ENCODE measurements around the gene FTH1. TPM values are rescaled to one million over a fixed set of nuclear protein-coding genes. Genes with fewer than 3 reads are reported as not detected.

The FTH1 gene
- total and polyA plus RNA-seq, 8 donors, result 1,788 to 5,494 (median 2,077) TPM

- intact Hi-C loops (cut with DNase I), result no loop called here
- DNase-seq (peak in 1 of 4 donors; percentile 67), ATAC-seq (no peak)
- Histone ChIP-seq H3K36me3 (no peaks in the 10 kb centered on the region), H3K4me1 (peaks cover 12 to 37% of the 10 kb centered on the region in 2 donors), H3K27ac (no peak overlapping the region), H3K27me3 (peaks cover 0 to 51% of the 10 kb centered on the region in 2 donors), H3K4me3 (no peak overlapping the region), H3K9me3 (no peaks in the 10 kb centered on the region)
- TF ChIP-seq, protein P1, sequence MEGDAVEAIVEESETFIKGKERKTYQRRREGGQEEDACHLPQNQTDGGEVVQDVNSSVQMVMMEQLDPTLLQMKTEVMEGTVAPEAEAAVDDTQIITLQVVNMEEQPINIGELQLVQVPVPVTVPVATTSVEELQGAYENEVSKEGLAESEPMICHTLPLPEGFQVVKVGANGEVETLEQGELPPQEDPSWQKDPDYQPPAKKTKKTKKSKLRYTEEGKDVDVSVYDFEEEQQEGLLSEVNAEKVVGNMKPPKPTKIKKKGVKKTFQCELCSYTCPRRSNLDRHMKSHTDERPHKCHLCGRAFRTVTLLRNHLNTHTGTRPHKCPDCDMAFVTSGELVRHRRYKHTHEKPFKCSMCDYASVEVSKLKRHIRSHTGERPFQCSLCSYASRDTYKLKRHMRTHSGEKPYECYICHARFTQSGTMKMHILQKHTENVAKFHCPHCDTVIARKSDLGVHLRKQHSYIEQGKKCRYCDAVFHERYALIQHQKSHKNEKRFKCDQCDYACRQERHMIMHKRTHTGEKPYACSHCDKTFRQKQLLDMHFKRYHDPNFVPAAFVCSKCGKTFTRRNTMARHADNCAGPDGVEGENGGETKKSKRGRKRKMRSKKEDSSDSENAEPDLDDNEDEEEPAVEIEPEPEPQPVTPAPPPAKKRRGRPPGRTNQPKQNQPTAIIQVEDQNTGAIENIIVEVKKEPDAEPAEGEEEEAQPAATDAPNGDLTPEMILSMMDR (IDR thresholded peaks at IDR 0.05), result no peak
Measured at GRCh38 chr11:61919705-61920631, 47.5 kb downstream of the FTH1 start.

- Histone ChIP-seq H3K4me3 (no peak overlapping the region), H3K9me3 (no peaks in the 10 kb centered on the region), H3K27ac (peak overlapping the region in 1 of 2 donors; percentile 19), H3K36me3 (no peaks in the 10 kb centered on the region), H3K27me3 (peaks cover 0 to 51% of the 10 kb centered on the region in 2 donors), H3K4me1 (peaks cover 12 to 37% of the 10 kb centered on the region in 2 donors)
- intact Hi-C loops (cut with DNase I), result no loop called here
- ATAC-seq, result no peak
- DNase-seq, result peak in 1 of 4 donors; percentile 41
- TF ChIP-seq, protein P1 (IDR thresholded peaks at IDR 0.05), result no peak
Measured at GRCh38 chr11:61918938-61919704, 48.3 kb downstream of the FTH1 start.

DNA sequence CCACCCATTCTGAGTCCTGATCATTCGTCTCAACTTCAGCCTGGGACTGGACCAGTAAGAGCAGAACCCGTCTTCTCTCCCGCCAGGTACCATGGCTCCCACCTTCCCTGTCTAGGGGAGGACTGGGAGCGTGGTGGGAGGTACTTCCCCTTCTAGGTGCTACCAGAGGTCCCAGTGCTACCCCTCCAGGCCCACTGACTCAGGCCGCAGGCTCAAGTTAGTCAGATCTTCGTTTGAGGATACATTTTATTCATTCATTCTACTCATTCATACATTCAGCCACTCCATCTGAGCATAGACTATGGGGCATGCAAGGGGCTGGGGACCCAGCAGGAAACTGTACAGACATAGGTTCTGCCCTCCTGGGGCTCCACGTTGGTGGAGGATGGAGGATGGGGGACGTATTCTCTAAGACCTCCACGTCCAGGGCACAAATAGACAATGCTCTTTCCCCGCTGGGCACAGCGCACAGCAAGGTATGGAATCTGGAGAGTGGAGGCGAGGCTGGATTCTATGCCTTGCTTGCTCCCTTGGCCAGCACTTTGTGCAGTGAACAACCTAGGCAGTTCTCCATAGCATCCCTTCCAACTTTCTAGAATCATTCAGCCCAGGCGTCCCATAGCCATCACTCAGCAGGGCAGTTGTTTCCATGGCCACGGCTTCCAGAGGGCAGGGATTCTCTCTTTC, 49.0 kb downstream of the FTH1 start:
- H3K4me1 ChIP-seq, result peaks cover 10 to 38% of the 10 kb centered on the region in 2 donors
- ATAC-seq (no peak), DNase-seq (no peak)
- H3K27ac ChIP-seq, result no peak overlapping the region
- no peaks in the 10 kb centered on the region for H3K36me3 ChIP-seq
- H3K4me3 ChIP-seq, result no peak overlapping the region
- no peaks in the 10 kb centered on the region for H3K9me3 ChIP-seq
- TF ChIP-seq, protein P1 (IDR thresholded peaks at IDR 0.05), result no peak
- H3K27me3 ChIP-seq, result peaks cover 0 to 51% of the 10 kb centered on the region in 2 donors
- intact Hi-C loops (cut with DNase I), result no loop called here

DNA sequence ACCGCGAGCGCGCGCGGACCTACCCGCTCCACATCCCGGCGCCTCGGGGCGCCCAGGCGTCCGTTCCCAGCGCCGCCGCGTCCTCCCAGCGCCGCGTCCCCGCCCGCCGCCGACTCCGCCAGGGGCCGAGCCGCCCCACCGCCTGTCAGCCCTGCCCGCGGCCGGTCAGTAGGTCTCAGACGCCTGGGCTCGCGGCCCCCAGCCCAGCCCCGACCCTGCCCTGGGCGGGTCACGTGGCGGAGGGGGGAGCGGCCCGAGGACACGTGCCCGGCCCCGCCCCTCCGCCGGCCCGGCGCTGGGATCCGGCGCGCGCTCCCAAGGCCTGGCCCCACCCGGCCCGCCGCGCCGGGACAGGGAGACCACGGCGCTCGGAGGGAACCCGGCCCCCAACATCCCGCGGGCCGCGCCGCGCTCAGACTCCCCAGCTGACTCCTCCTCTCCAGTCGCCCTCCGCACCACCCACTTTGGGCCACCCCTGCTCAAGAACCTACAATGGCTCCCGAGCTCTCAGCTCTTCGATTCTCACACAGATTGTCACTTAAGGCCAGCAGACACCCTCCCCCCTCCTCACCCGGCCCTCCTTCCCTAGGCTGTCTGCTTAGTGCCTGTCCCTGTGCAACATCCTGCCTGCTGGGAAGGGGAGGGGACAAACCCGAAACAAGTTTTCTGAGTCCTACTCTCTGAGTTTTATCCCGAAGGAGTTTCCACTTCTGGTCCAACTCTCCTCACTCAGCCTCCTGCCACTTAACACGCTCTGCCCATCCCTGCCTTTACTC, 49.9 kb downstream of the FTH1 start, which contains the start of gene RAB3IL1:
TSS of gene RAB3IL1 (minus strand) at position 233 of the 776 bp plus-strand sequence. CDS start at position 34, 199 bp downstream.
- Histone ChIP-seq H3K27ac (peak within 1 kb of the TSS; percentile 48 to 53), H3K4me3 (peak within 1 kb of the TSS; percentile 43 to 52), H3K36me3 (no peaks in the 10 kb centered on the region), H3K27me3 (peaks cover 0 to 51% of the 10 kb centered on the region in 2 donors), H3K4me1 (peaks cover 1 to 39% of the 10 kb centered on the region in 2 donors), H3K9me3 (no peaks in the 10 kb centered on the region)
- TF ChIP-seq, protein P1 (IDR thresholded peaks at IDR 0.05), result no peak
- ATAC-seq (peak; percentile 87), DNase-seq (peak in 3 of 4 donors; percentile 52 to 88 (median 61))
- intact Hi-C loops (cut with DNase I), result no loop called here

All from left lung (tissue), 10 donors.